ENCODE measurements around the gene MYO1G.
A peak's percentile ranks its signal among the peaks of the same experiment; 100 is the strongest.
"Not testable (repeated sequence)": the region's sequence is repeated elsewhere in the genome, so short reads cannot be mapped to it uniquely, and the experiment has no call there.

Gene MYO1G

GRCh38 chr7:44995555-44996493 lies 17.0 kb upstream of the MYO1G start:
- TF ChIP-seq, protein P1, sequence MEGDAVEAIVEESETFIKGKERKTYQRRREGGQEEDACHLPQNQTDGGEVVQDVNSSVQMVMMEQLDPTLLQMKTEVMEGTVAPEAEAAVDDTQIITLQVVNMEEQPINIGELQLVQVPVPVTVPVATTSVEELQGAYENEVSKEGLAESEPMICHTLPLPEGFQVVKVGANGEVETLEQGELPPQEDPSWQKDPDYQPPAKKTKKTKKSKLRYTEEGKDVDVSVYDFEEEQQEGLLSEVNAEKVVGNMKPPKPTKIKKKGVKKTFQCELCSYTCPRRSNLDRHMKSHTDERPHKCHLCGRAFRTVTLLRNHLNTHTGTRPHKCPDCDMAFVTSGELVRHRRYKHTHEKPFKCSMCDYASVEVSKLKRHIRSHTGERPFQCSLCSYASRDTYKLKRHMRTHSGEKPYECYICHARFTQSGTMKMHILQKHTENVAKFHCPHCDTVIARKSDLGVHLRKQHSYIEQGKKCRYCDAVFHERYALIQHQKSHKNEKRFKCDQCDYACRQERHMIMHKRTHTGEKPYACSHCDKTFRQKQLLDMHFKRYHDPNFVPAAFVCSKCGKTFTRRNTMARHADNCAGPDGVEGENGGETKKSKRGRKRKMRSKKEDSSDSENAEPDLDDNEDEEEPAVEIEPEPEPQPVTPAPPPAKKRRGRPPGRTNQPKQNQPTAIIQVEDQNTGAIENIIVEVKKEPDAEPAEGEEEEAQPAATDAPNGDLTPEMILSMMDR (IDR thresholded peaks at IDR 0.05; ENCODE audit: extremely low read depth, missing control alignments), result no peak
- no peak for DNase-seq (ENCODE audit: low spot score)

- DNase-seq (ENCODE audit: low spot score), result peak; percentile 39
- TF ChIP-seq, protein P1 (IDR thresholded peaks at IDR 0.05; ENCODE audit: extremely low read depth, missing control alignments), result no peak
Measured at GRCh38 chr7:44994877-44995554, 16.2 kb upstream of the MYO1G start.

GRCh38 chr7:44992004-44992795 lies 13.4 kb upstream of the MYO1G start:
- DNase-seq (ENCODE audit: low spot score), result not testable (repeated sequence)

DNA sequence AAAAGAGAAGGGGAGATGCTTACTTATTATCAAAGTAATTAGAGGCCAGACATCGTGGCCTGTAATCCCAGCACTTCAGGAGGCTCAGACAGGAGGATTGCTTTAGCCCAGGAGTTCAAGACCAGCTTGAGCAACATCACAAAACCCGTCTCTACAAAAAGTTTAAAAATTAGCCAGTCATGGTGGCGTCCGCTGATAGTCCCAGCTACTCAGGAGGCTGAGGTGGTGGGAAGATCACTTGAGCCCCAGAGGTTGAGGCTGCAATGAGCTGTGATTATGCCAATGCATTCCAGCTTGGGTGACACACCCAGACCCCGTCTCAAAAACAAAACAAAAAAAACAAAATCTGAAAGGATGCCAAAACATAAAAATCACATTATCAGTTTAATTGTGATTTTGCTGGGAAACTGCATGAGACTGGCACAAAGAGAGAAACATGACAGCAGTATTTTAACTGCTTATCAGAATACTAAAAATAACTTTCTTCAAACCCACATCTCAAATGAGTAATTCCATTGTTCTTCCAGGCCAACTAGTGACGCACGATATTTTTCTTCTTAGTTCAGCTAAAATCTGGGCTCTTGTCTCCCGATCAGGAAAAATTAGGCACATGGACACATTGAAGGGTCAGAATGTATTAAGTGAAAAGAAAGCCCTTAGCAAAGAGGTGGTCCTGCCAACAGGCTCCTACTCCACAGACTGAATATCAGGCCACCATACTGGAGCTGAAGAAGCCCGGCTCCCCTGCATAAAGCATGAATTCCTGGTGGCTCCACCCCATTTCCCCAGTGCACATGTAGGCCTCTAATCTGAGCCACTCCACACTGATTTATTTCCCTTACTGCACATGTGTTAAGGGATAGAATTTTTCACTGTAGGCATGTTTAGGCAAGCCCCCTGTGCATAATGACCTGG lies 11.6 kb upstream of the MYO1G start:
- TF ChIP-seq, protein P1 (IDR thresholded peaks at IDR 0.05; ENCODE audit: extremely low read depth, missing control alignments), result no peak
- DNase-seq (ENCODE audit: low spot score), result no peak

GRCh38 chr7:44989132-44989531 lies 10.3 kb upstream of the MYO1G start:
- TF ChIP-seq, protein P1 (IDR thresholded peaks at IDR 0.05; ENCODE audit: extremely low read depth, missing control alignments), result no peak
- no peak for DNase-seq (ENCODE audit: low spot score)

DNA sequence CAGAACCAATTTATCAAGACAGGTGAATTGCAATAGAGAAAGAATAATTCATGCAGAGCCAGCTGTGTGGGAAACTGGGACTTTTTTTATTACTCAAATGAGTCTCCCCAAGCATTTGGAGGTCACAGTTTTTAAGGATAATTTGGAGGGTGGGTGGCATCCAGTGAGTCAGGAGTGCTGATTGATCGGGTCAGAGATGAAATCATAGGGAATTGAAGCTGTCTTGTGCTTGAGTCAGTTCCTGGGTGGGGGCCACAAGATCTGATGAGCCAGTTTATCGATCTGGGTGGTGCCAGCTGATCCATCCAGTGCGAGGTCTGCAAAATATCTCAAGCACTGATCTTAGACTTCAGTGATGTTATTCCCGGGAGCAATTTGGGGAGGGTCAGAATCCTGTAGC lies 9.9 kb upstream of the MYO1G start:
- no peak for DNase-seq (ENCODE audit: low spot score)
- TF ChIP-seq, protein P1 (IDR thresholded peaks at IDR 0.05; ENCODE audit: extremely low read depth, missing control alignments), result no peak

GRCh38 chr7:44987996-44988395 lies 9.2 kb upstream of the MYO1G start:
- TF ChIP-seq, protein P1 (IDR thresholded peaks at IDR 0.05; ENCODE audit: extremely low read depth, missing control alignments), result no peak
- DNase-seq (ENCODE audit: low spot score), result no peak
